WI38 (cell line): Measurements from ENCODE around the gene CUX1.
"Not testable (repeated sequence)": the region's sequence is repeated elsewhere in the genome, so short reads cannot be mapped to it uniquely, and the experiment has no call there.

Experiments used
- H3K4me3 ChIP-seq: 2 replicates; pipeline ENCODE4 v1.5.1; 2011; ENCODE audit warnings: low read depth, mild to moderate bottlenecking, control low read depth, low read length
- TF ChIP-seq, protein P1 (sequence below): IDR thresholded peaks from 2 replicates; pipeline ENCODE4 v1.5.1; 2012; ENCODE audit warnings: low read depth, mild to moderate bottlenecking, control low read depth, low read length

The CUX1 gene

DNA sequence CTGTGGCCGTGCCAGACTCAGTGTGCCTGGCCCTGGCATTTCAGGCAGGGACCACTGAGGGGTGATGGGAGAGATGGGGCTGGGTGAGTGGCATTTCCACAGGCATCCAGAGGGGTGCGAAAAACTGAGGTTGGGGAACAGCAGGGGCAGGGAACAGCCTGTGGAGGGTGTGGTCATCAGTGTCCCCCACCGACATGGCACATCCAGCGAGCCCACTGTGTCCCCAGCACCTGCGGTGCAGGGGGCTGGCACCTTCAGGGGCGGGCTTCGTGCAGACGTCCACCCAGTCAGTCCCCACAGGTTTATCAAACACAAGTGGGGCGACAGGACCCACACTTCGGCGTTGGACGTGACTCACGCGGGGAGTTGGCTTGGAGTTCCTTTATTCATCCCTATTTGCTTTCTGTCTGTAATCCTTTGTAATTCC is 14.8 kb downstream of the CUX1 start:
- TF ChIP-seq, protein P1, sequence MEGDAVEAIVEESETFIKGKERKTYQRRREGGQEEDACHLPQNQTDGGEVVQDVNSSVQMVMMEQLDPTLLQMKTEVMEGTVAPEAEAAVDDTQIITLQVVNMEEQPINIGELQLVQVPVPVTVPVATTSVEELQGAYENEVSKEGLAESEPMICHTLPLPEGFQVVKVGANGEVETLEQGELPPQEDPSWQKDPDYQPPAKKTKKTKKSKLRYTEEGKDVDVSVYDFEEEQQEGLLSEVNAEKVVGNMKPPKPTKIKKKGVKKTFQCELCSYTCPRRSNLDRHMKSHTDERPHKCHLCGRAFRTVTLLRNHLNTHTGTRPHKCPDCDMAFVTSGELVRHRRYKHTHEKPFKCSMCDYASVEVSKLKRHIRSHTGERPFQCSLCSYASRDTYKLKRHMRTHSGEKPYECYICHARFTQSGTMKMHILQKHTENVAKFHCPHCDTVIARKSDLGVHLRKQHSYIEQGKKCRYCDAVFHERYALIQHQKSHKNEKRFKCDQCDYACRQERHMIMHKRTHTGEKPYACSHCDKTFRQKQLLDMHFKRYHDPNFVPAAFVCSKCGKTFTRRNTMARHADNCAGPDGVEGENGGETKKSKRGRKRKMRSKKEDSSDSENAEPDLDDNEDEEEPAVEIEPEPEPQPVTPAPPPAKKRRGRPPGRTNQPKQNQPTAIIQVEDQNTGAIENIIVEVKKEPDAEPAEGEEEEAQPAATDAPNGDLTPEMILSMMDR: no peak
- no peak overlapping the region for H3K4me3 ChIP-seq

- TF ChIP-seq, protein P1: no peak
- H3K4me3 ChIP-seq: no peak overlapping the region
Measured at GRCh38 chr7:101832685-101833375, 15.4 kb downstream of the CUX1 start.

GRCh38 chr7:101833799-101834198 is 16.4 kb downstream of the CUX1 start:
- H3K4me3 ChIP-seq: no peak overlapping the region

DNA sequence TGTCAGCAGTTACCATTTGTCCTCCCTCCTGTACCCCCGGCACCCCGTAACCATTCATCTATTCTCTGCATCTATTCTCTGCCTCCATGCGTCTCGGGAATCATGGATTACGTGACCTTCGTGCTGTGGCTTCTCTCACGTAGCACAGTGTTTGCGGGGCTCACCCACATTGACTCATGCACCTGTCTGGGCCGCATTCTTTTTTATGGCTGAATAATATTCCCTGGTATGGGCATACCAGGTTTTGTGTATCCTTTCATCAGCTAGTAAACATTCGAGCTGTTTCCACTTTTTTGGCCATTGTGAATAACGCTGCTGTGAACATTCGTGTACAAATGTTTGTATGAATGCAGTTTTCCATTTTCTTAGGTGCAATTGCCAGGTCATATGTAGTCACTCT is 17.7 kb downstream of the CUX1 start:
- TF ChIP-seq, protein P1: no peak
- H3K4me3 ChIP-seq: no peak overlapping the region

More at GRCh38 chr7:101833799-101834198, 16.4 kb downstream of the CUX1 start:
- TF ChIP-seq, protein P1: no peak

DNA sequence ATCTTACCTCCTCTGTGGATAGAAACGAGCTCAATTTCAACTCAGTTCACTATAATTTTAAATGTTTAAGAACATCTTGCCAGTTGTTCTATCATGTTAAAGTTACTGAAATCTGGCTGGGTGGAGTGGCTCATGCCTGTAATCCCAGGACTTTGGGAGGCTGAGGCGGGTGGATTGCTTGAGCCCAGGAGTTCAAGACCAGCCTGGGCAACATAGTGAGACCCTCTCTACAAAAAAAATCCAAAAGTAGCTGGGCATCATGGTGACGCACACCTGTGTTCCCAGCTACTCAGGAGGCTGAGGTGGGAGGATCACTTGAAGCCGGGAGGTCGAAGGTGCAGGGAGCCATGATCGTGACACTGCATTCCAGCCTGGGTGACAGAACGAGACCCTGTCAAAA is 20.0 kb downstream of the CUX1 start:
- not testable (repeated sequence) for H3K4me3 ChIP-seq

DNA sequence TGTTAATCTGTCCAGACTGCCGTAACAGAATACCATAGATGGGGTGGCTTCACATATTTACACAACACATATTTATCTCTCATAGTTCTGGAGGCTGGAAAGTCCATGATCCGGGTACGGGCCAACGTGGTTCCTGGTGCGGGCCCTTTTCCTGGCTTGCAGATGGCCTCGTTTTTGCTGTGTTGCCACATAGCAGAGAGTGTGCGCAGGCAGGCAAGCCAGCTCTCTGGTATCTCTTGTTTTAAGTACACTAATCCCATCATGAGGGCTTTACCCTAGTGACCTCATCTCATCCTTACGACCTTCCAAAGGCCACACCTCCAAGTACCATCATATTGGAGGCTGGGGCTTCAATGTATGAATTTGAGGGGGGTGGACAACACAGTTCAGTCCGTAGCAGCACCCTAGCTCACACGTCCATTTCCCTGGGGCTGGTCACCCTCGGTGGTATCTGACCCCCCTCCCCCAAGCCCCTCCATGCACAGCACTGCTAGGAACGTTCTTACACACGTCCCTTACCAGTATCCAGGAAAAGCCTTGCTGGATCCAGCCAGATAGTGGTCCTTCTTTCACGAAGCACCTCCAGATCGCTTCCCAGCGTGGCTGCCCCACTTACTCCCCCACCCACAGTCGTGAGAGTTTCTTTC is 21.5 kb downstream of the CUX1 start:
- TF ChIP-seq, protein P1: no peak

GRCh38 chr7:101841328-101841727 is 23.9 kb downstream of the CUX1 start:
- TF ChIP-seq, protein P1: no peak
- H3K4me3 ChIP-seq: no peak overlapping the region

More for the DNA sequence above, 21.5 kb downstream of the CUX1 start:
- no peak overlapping the region for H3K4me3 ChIP-seq
